AG09319 (cell line): ENCODE results near the gene HSP90B1.

Experiments used
- DNase-seq: peaks from one replicate; pipeline ENCODE4 v3.0.0-alpha.2; 2010; ENCODE audit warnings: low read depth; ENCODE audit errors: extremely low read depth
- CTCF ChIP-seq: IDR thresholded peaks from 2 replicates; pipeline ENCODE4 v1.5.1; 2011; ENCODE audit warnings: low read depth, mild to moderate bottlenecking, inconsistent platforms, low read length, moderate library complexity

Gene HSP90B1

DNA sequence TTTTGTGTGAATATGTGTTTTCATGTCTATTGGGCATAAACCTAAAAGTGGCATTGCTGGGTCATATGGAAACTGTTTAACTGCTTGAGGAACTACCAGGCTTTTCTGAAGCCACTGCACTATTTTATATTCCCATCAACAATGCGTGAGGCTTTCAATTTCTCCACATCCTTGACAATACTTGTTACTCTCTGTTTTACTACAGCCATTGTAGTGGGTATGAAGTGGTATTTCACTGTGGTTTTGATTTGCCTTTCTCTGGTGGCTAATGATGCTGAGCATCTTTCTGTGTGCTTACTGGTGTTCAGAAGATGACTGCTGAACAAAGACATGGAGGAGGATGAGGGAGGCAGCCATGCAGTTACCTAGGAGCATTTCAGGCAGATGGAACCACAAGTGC lies 22.3 kb downstream of the HSP90B1 start:
- no peak for DNase-seq
- TF ChIP-seq CTCF: no peak

DNA sequence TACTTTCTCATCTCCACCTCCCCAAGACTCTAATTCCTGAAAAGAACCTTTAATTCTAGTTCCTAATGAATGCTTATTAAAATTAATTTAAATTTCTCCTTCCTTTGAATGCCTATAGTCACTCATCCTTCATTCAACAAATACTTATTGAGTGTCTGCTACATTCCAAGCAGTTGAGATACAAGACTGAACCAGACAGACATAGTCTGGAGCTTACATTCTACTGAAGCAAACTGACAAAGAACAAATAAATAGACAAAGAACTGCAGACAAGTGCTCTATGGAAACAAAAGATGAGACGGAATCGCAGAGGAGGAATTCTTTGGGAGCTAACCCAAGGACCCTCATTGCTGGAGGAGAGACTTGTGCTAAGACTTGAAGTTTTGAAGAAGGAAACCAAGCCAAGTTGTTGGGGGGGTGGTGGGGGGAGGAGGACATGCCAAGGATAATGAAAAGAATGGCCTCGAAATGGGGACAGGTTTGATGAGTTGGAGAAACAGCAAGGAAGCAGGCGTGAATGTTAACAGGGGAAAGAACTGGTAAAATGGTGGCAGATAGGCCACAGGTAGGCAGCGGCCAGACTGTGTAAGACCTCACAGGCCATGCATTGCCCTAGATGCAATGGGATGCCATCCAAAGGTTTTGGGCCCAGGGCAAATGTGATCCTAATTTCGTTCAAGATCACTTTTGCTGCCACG lies 25.8 kb downstream of the HSP90B1 start:
- TF ChIP-seq CTCF: no peak
- DNase-seq: no peak

DNA sequence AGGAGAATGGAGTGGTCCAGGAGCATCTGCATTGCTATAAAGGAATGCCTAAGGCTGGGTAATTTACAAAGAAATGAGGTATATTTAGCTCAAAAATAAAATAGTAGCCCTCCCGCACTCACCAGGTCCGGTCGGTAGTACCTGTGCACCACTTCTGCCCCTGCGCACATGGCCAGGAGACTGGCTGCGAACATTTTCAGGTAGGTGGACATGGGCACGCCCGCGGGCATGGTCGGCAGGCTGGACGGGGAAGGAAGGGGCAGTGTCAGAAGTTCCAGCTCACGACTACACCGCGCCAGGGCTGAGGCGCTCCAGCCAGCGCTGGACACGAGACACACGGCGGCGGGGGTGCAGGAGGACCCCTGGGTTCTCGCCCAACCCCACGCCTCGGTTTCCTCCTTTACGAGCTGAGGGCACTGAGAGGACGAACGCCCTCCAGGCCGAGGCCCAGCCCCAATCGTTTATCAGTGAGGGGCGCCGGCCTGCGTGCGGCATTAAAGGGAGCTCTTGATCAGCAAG lies 26.4 kb downstream of the HSP90B1 start:
- no peak for DNase-seq
- no peak; the same call in 1 of the 2 replicates for TF ChIP-seq CTCF

GRCh38 chr12:103957865-103958388 lies 27.7 kb downstream of the HSP90B1 start:
- no peak for DNase-seq
- no peak for TF ChIP-seq CTCF

GRCh38 chr12:103958621-103959020 lies 28.4 kb downstream of the HSP90B1 start:
- DNase-seq: no peak
- TF ChIP-seq CTCF: no peak

- no peak for DNase-seq
- TF ChIP-seq CTCF: no peak
These were observed 30.5 kb downstream of the HSP90B1 start for GRCh38 chr12:103960616-103961227.

DNA sequence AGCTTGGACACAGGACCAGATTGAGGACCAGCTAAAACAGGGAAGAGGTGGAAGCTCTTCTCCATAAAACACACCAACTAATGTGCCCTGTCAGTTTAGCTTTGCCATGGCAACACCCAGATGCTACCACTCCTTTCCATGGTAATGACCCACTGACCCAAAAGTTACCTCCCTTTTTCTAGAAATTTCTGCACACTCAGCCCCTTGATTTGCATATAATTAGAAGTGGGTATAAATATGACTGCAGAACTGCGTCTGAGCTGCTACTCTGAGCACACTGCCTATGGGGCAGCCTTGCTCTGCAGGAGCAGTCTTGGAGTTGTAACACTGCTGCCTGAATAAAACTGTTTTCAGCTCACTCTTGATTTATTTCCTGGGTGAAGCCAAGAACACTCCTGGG lies 32.3 kb downstream of the HSP90B1 start:
- TF ChIP-seq CTCF: no peak

More for the DNA sequence above, 32.3 kb downstream of the HSP90B1 start:
- DNase-seq: no peak
